ENCODE data around the gene PTCHD1.

DNA sequence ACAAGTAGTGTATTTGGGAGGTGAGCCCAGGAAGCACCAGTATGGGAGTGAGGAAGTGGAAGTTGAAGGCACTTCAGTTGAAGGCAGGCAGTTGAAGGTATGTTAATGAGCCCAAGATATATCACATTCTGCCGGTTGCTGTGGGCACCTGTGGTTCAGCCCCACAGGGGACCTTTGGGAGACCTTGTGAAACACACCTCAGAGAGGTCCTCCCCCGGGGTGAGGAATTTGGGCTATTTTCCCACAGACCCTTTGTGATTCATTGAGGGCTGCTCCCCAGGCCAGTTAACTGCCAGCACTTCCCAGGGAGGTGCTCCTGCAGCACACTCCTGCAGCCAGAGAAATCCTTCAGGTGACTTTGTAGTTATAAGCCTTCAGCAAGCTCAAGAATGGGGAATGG is 45.9 kb downstream of the PTCHD1 start:
- TF ChIP-seq GATA2 (IDR thresholded peaks at IDR 0.05; ENCODE audit: low read depth, low read length) (no peak), GATA3 (IDR thresholded peaks at IDR 0.05; ENCODE audit: low read depth, low read length) (no peak)
